NCI-H1092 treated with DMSO at 0.1 percent for 48 hours (cell line): Measurements from ENCODE around the gene PLEKHG4.

Experiments used
- DNase-seq: peaks from one replicate; lab custom pipeline; 2025; lab: John Stamatoyannopoulos, UW

Gene PLEKHG4

GRCh38 chr16:67260426-67261063, 18.8 kb upstream of the PLEKHG4 start:
- peak; percentile 27 for DNase-seq

GRCh38 chr16:67263201-67263600, 16.1 kb upstream of the PLEKHG4 start:
- DNase-seq = no peak

- DNase-seq = no peak
Measured at GRCh38 chr16:67264277-67264676, 15.1 kb upstream of the PLEKHG4 start.

- DNase-seq = no peak
Measured at GRCh38 chr16:67264866-67265265, 14.5 kb upstream of the PLEKHG4 start.

- DNase-seq = no peak
Measured at GRCh38 chr16:67265834-67266233, 13.5 kb upstream of the PLEKHG4 start.

GRCh38 chr16:67268136-67268579, 11.2 kb upstream of the PLEKHG4 start:
- no peak for DNase-seq

GRCh38 chr16:67269766-67270165, 9.6 kb upstream of the PLEKHG4 start:
- DNase-seq = no peak

- DNase-seq = no peak
Measured at GRCh38 chr16:67270931-67271338, 8.4 kb upstream of the PLEKHG4 start.

- no peak for DNase-seq
Measured at GRCh38 chr16:67271446-67271845, 7.9 kb upstream of the PLEKHG4 start.

GRCh38 chr16:67275321-67275720, 4.0 kb upstream of the PLEKHG4 start:
- DNase-seq = no peak

GRCh38 chr16:67277294-67277998, 1.9 kb upstream of the PLEKHG4 start:
- no peak for DNase-seq

- DNase-seq = no peak
Measured at GRCh38 chr16:67277999-67278772, 1.1 kb upstream of the PLEKHG4 start.

- peak; percentile 44 for DNase-seq
Measured at GRCh38 chr16:67278773-67279295, 498 bp upstream of the PLEKHG4 start.

GRCh38 chr16:67280090-67281015, 1.0 kb downstream of the PLEKHG4 start:
- DNase-seq = no peak

GRCh38 chr16:67281536-67282446, 2.5 kb downstream of the PLEKHG4 start:
- no peak for DNase-seq

GRCh38 chr16:67282447-67282805, 3.1 kb downstream of the PLEKHG4 start:
- no peak for DNase-seq

GRCh38 chr16:67283039-67283825, 3.9 kb downstream of the PLEKHG4 start:
- no peak for DNase-seq

- peak; percentile 36 for DNase-seq
Measured at GRCh38 chr16:67283826-67284555, 4.7 kb downstream of the PLEKHG4 start.
